NCI-H526 (cell line): ENCODE measurements around the gene KRTAP29-1.

Source experiments
- DNase-seq, 2 experiments: peaks; one replicate each; lab custom pipeline; 2025; lab: John Stamatoyannopoulos, UW

The KRTAP29-1 gene

GRCh38 chr17:41327411-41328120, 24.9 kb upstream of the KRTAP29-1 start:
- no peak for DNase-seq

- no peak for DNase-seq
Observed at GRCh38 chr17:41326173-41327145, 23.8 kb upstream of the KRTAP29-1 start.

GRCh38 chr17:41325611-41326010, 23.0 kb upstream of the KRTAP29-1 start:
- DNase-seq = no peak

GRCh38 chr17:41325126-41325525, 22.5 kb upstream of the KRTAP29-1 start:
- DNase-seq = no peak

GRCh38 chr17:41324180-41325075, 21.8 kb upstream of the KRTAP29-1 start:
- DNase-seq = peak in 1 of 2 experiments; percentile 64

GRCh38 chr17:41322903-41323895, 20.5 kb upstream of the KRTAP29-1 start:
- DNase-seq = no peak

- DNase-seq = peak; percentile 5 to 73
Observed at GRCh38 chr17:41322094-41322902, 19.6 kb upstream of the KRTAP29-1 start.

GRCh38 chr17:41318231-41318630, 15.6 kb upstream of the KRTAP29-1 start:
- DNase-seq = no peak

GRCh38 chr17:41315814-41316445, 13.3 kb upstream of the KRTAP29-1 start:
- no peak for DNase-seq

- DNase-seq = no peak
Observed at GRCh38 chr17:41315204-41315794, 12.6 kb upstream of the KRTAP29-1 start, which contains the start of gene KRTAP17-1. TSS of gene KRTAP17-1 (minus strand) at chr17:41315710. CDS start at chr17:41315650, 60 bp downstream.

GRCh38 chr17:41311111-41311510, 8.5 kb upstream of the KRTAP29-1 start:
- DNase-seq = no peak

- DNase-seq = no peak
Observed at GRCh38 chr17:41308918-41309359, 6.3 kb upstream of the KRTAP29-1 start, which contains the start of gene KRTAP16-1. TSS of gene KRTAP16-1 (minus strand) at chr17:41309309. CDS start at chr17:41309253, 56 bp downstream.

GRCh38 chr17:41308251-41308917, 5.7 kb upstream of the KRTAP29-1 start:
- no peak for DNase-seq

- DNase-seq = no peak
Observed at GRCh38 chr17:41307647-41308046, 5.0 kb upstream of the KRTAP29-1 start.

GRCh38 chr17:41304091-41304490, 1.4 kb upstream of the KRTAP29-1 start:
- DNase-seq = no peak

- DNase-seq = no peak
Observed at GRCh38 chr17:41302981-41303380, 330 bp upstream of the KRTAP29-1 start.

GRCh38 chr17:41301204-41301790, 1.4 kb downstream of the KRTAP29-1 start:
- no peak for DNase-seq
